Pancreas (tissue), 10 donors: ENCODE measurements around the gene COX6A1. TPM values are rescaled to one million over a fixed set of nuclear protein-coding genes. Genes with fewer than 3 reads are reported as not detected.

Experiments
- ATAC-seq, 4 donors: fragments of 200-7000 bp; cut with Tn5 transposase; one replicate each; pipeline versions ENCODE4 v1.8.0 to v1.9.1; 2020; ENCODE audit warnings: mild to moderate bottlenecking in 4 of 4, moderate library complexity in 4 of 4
- DNase-seq, 6 donors: peaks; one replicate each; pipeline ENCODE4 v3.0.0-alpha.2; 2020
- FAIRE-seq: peaks from 2 replicates; lab custom pipeline; 2012; peaks lifted over from hg19 to GRCh38; lab: Jason Lieb, UNC
- H3K27ac ChIP-seq, 4 donors: fragments of 200-600 bp; sonication (generic); 1 replicate in 3 of 4; 2 replicates in 1 of 4; pipeline versions ENCODE4 v1.5.0 to v1.8.0; 2020
- H3K27me3 ChIP-seq, 4 donors: fragments of 200-600 bp; one replicate each; pipeline ENCODE4 v1.8.0; 2021
- H3K36me3 ChIP-seq, 3 donors: fragments of 200-600 bp; sonication (generic) in 1 of 3; one replicate each; pipeline versions ENCODE4 v1.5.0 to v1.8.0; 2020 to 2021
- H3K4me1 ChIP-seq, 3 donors: fragments of 200-600 bp; one replicate each; pipeline ENCODE4 v1.8.0; 2021
- H3K4me3 ChIP-seq, 4 donors: fragments of 200-600 bp; sonication (generic) in 2 of 4; one replicate each; pipeline versions ENCODE4 v1.5.0 to v1.8.0; 2020 to 2021
- H3K9me3 ChIP-seq, 4 donors: fragments of 200-600 bp; one replicate each; pipeline ENCODE4 v1.8.0; 2021
- CTCF ChIP-seq, 4 donors: fragments of 200-600 bp; sonication (generic) in 3 of 4; IDR thresholded peaks; one replicate each; pipeline versions ENCODE4 v1.5.0 to v1.8.0; 2021; ENCODE audit warnings: antibody characterized with exemption in 4 of 4
- WGBS, 2 donors: extraction: QIAGEN DNeasy Blood & Tissue Kit; methylation state at CpG; one replicate each; pipeline ENCODE4 v1.1.7; 2013; 5-methylcytosine and 5-hydroxymethylcytosine counted together
- intact Hi-C, 3 donors: fragments of 100-400 bp; cut with DNase I; formaldehyde crosslinking; loops; one replicate each; pipeline versions ENCODE4 v1.11.1 to v1.14.2; 2022
- polyA plus RNA-seq, 2 donors: library from polyadenylated mRNA; stranded (reverse); fragments of 200-250 nt; gene quantifications; one replicate each; pipeline ENCODE4 v1.2.3, GENCODE V29; 2013
- total RNA-seq, 6 donors: library from RNA; stranded (reverse); fragmentation: NEBNext Ultra II Directional in 4 of 6; extraction: Animal tissue kit (Norgen Biotek cat#: 25700) in 4 of 6; gene quantifications; one replicate each; pipeline versions ENCODE4 v1.2.1 to v1.2.4, GENCODE V29; 2021 to 2023
- donor health status: healthy with polysubstance abuse.
- donor health status: DM: no; HTN: no; CAD: no; lungs with moderate emphysema.
- donor health status: DM: no; HTN: no; CAD: no.
- donor health status: control.
- donor health status: control.
- donor health status: Bipolar disorder and iron deficiency.
- donor health status: DM: yes; HTN: yes; CAD: no.
- donor health status: DM: no; HTN: no; CAD: no.
- donor health status: DM: no; HTN: no; CAD: no.
- donor health status: DM: yes; HTN: yes; CAD: no.

COX6A1 gene
- total and polyA plus RNA-seq, 8 donors, result 118 to 324 (median 144) TPM

GRCh38 chr12:120406069-120406468 lies 31.8 kb upstream of the COX6A1 start:
- WGBS, 2 donors, result 90 to 95% methylated on average over 3 of the region's 3 CpGs

GRCh38 chr12:120406553-120406952 lies 31.4 kb upstream of the COX6A1 start:
- Histone ChIP-seq H3K4me1 (no peaks in the 10 kb centered on the region), H3K4me3 (no peak overlapping the region), H3K9me3 (no peaks in the 10 kb centered on the region), H3K36me3 (no peaks in the 10 kb centered on the region), H3K27ac (no peak overlapping the region), H3K27me3 (no peaks in the 10 kb centered on the region)
- no peak for TF ChIP-seq CTCF (IDR thresholded peaks at IDR 0.05)
- DNase-seq, result no peak
- no peak for FAIRE-seq
- no peak for ATAC-seq
- WGBS, 2 donors, result 92 to 96% methylated on average over 3 of the region's 3 CpGs
- intact Hi-C loops, result no loop called here

More at GRCh38 chr12:120406069-120406468, 31.8 kb upstream of the COX6A1 start:
- TF ChIP-seq CTCF (IDR thresholded peaks at IDR 0.05), result no peak
- Histone ChIP-seq H3K4me1 (no peaks in the 10 kb centered on the region), H3K27me3 (no peaks in the 10 kb centered on the region), H3K9me3 (no peaks in the 10 kb centered on the region), H3K27ac (no peak overlapping the region), H3K36me3 (no peaks in the 10 kb centered on the region), H3K4me3 (no peak overlapping the region)
- FAIRE-seq (no peak), ATAC-seq (no peak), DNase-seq (no peak)
- intact Hi-C loops, result no loop called here

- intact Hi-C loops, result no loop called here
- Histone ChIP-seq H3K4me1 (peaks cover 5 to 8% (median 7%) of the 10 kb centered on the region in 3 donors), H3K9me3 (no peaks in the 10 kb centered on the region), H3K27ac (no peak overlapping the region), H3K4me3 (no peak overlapping the region), H3K36me3 (no peaks in the 10 kb centered on the region), H3K27me3 (no peaks in the 10 kb centered on the region)
- ATAC-seq (no peak), DNase-seq (no peak), FAIRE-seq (no peak)
- TF ChIP-seq CTCF (IDR thresholded peaks at IDR 0.05), result no peak
- WGBS, 2 donors, result 93 to 96% methylated on average over 11 of the region's 11 CpGs
Measured at GRCh38 chr12:120408771-120409170, 29.1 kb upstream of the COX6A1 start.

- no peak overlapping the region for H3K4me3 ChIP-seq
- DNase-seq (no peak), ATAC-seq (no peak), FAIRE-seq (no peak)
- TF ChIP-seq CTCF (IDR thresholded peaks at IDR 0.05), result no peak
- no peaks in the 10 kb centered on the region for H3K9me3 ChIP-seq
- H3K27me3 ChIP-seq, result no peaks in the 10 kb centered on the region
- WGBS, 2 donors, result 86 to 89% methylated on average over 7 of the region's 7 CpGs
- H3K4me1 ChIP-seq, result peaks cover 5 to 11% (median 9%) of the 10 kb centered on the region in 3 donors
- intact Hi-C loops, result no loop called here
- no peaks in the 10 kb centered on the region for H3K36me3 ChIP-seq
- H3K27ac ChIP-seq, result no peak overlapping the region
Measured at GRCh38 chr12:120412421-120412820, 25.5 kb upstream of the COX6A1 start.

GRCh38 chr12:120413901-120414695 lies 23.8 kb upstream of the COX6A1 start:
- 15 to 19% methylated on average over 13 of the region's 13 CpGs for WGBS, 2 donors
- intact Hi-C loops, result no loop called here
- Histone ChIP-seq H3K4me1 (peaks cover 5 to 11% (median 9%) of the 10 kb centered on the region in 3 donors), H3K27ac (peak overlapping the region; percentile 50 to 64 (median 60)), H3K9me3 (no peaks in the 10 kb centered on the region), H3K36me3 (no peaks in the 10 kb centered on the region), H3K4me3 (no peak overlapping the region), H3K27me3 (no peaks in the 10 kb centered on the region)
- DNase-seq (peak; percentile 73 to 88 (median 78)), ATAC-seq (peak; percentile 97 to 100 (median 99)), FAIRE-seq (no peak)
- no peak for TF ChIP-seq CTCF (IDR thresholded peaks at IDR 0.05)
